H1 (cell line): Measurements from ENCODE around the gene TPM2. TPM values are rescaled to one million over a fixed set of nuclear protein-coding genes. Genes with fewer than 3 reads are reported as not detected.

Experiments used
- CTCF ChIA-PET: fragments of 300-600 bp; sonication (Branson Sonifier 250); formaldehyde crosslinking; loops from one replicate; lab custom pipeline; 2021; ENCODE audit not compliant: partially characterized antibody; lab: Charles Lee
- POLR2A ChIA-PET: fragments of 300-600 bp; sonication (Branson Sonifier 250); formaldehyde crosslinking; loops from one replicate; lab custom pipeline; 2021; ENCODE audit warnings: inconsistent platforms; ENCODE audit not compliant: partially characterized antibody; lab: Charles Lee
- DNase-seq, 2 experiments: peaks; one replicate each; pipeline versions ENCODE4 v3.0.0 to v3.0.0-alpha.2; 2010 to 2022; ENCODE audit warnings: low spot score in 2 of 2, low read depth in 1 of 2, mixed read lengths in 1 of 2
- FAIRE-seq: peaks from 2 replicates; lab custom pipeline; 2011; peaks lifted over from hg19 to GRCh38; lab: Jason Lieb, UNC
- H2AFZ ChIP-seq: 2 replicates; pipeline ENCODE4 v1.8.1; 2012; ENCODE audit warnings: low read length, inconsistent platforms
- H2AK5ac ChIP-seq: 2 replicates; pipeline ENCODE4 v1.6.1; 2013; ENCODE audit warnings: low read depth, low read length
- H2BK120ac ChIP-seq: replicated peaks from 2 replicates; pipeline ENCODE3; 2013; ENCODE audit warnings: low read depth, low read length, inconsistent platforms
- H2BK12ac ChIP-seq: 2 replicates; pipeline ENCODE4 v1.6.1; 2013; ENCODE audit warnings: low read depth, low read length
- H2BK15ac ChIP-seq: 2 replicates; pipeline ENCODE4 v1.6.1; 2013; ENCODE audit warnings: low read length
- H2BK20ac ChIP-seq: 2 replicates; pipeline ENCODE4 v1.6.1; 2013; ENCODE audit warnings: low read length
- H2BK5ac ChIP-seq: 2 replicates; pipeline ENCODE4 v1.6.1; 2013; ENCODE audit warnings: low read depth, low read length
- H3K14ac ChIP-seq: 2 replicates; pipeline ENCODE4 v1.6.1; 2013; ENCODE audit warnings: inconsistent platforms; ENCODE audit not compliant: insufficient read length
- H3K18ac ChIP-seq: 2 replicates; pipeline ENCODE4 v1.6.1; 2013; ENCODE audit warnings: low read length; ENCODE audit errors: extremely low read depth
- H3K23ac ChIP-seq: 2 replicates; pipeline ENCODE4 v1.6.1; 2013; ENCODE audit warnings: inconsistent platforms; ENCODE audit not compliant: insufficient read length
- H3K23me2 ChIP-seq: 2 replicates; pipeline ENCODE4 v1.6.1; 2013; ENCODE audit warnings: low read depth, low read length
- H3K27ac ChIP-seq: 2 replicates; pipeline ENCODE4 v1.6.1; 2011; ENCODE audit warnings: low read depth, low read length, inconsistent platforms
- H3K27me3 ChIP-seq, 4 experiments: replicated peaks in 1 of 4; 1 replicate in 1 of 4; 2 replicates in 3 of 4; pipeline versions ENCODE4 v1.6.1 to v1.8.1; 2011 to 2013; ENCODE audit warnings: low read length in 3 of 4, mild to moderate bottlenecking in 3 of 4, inconsistent platforms in 2 of 4, mixed read lengths in 2 of 4, moderate library complexity in 1 of 4; ENCODE audit not compliant: control insufficient read depth in 3 of 4, insufficient read depth in 3 of 4; ENCODE audit errors: extremely low read depth in 1 of 4
- H3K36me3 ChIP-seq, 4 experiments: 2 replicates each; pipeline versions ENCODE4 v1.6.1 to v1.8.1; 2011 to 2013; ENCODE audit warnings: mild to moderate bottlenecking in 4 of 4, low read length in 3 of 4, moderate library complexity in 2 of 4, control low read depth in 1 of 4, inconsistent platforms in 1 of 4; ENCODE audit not compliant: insufficient read depth in 4 of 4, control insufficient read depth in 2 of 4
- H3K4ac ChIP-seq: replicated peaks from 2 replicates; pipeline ENCODE3; 2013; ENCODE audit warnings: low read length, low read depth, mixed read lengths, inconsistent platforms; ENCODE audit not compliant: insufficient read length
- H3K4me1 ChIP-seq, 4 experiments: replicated peaks in 1 of 4; 1 replicate in 1 of 4; 2 replicates in 3 of 4; pipeline versions ENCODE4 v1.6.1 to v1.8.1; 2011 to 2013; ENCODE audit warnings: low read length in 3 of 4, inconsistent platforms in 2 of 4, mixed read lengths in 1 of 4; ENCODE audit not compliant: insufficient read depth in 4 of 4, control insufficient read depth in 3 of 4
- H3K4me2 ChIP-seq, 2 experiments: 2 replicates each; pipeline versions ENCODE4 v1.6.1 to v1.8.1; 2011 to 2013; ENCODE audit warnings: low read depth in 2 of 2, low read length in 2 of 2, control low read depth in 1 of 2, inconsistent platforms in 1 of 2, mild to moderate bottlenecking in 1 of 2; ENCODE audit not compliant: insufficient read depth in 1 of 2
- H3K4me3 ChIP-seq, 4 experiments: fragments of 200-600, 300-600 bp in 1 of 4; sonication (generic), shearing (Covaris generic), sonication (Bioruptor Twin) in 1 of 4; 2 replicates each; pipeline versions ENCODE4 v1.5.1 to v1.8.1; 2011 to 2016; ENCODE audit warnings: low read length in 4 of 4, low read depth in 3 of 4, control low read depth in 2 of 4, inconsistent platforms in 2 of 4, mild to moderate bottlenecking in 2 of 4, mixed read lengths in 1 of 4, moderate library complexity in 1 of 4; ENCODE audit not compliant: insufficient read depth in 2 of 4; ENCODE audit errors: extremely low read depth in 1 of 4
- H3K56ac ChIP-seq: replicated peaks from 2 replicates; pipeline ENCODE3; 2013; ENCODE audit warnings: low read depth, mild to moderate bottlenecking, mixed read lengths, low read length, inconsistent platforms; ENCODE audit not compliant: insufficient read length
- H3K79me1 ChIP-seq: 2 replicates; pipeline ENCODE4 v1.6.1; 2013; ENCODE audit warnings: low read depth, low read length, control low read depth
- H3K79me2 ChIP-seq, 2 experiments: 2 replicates each; pipeline versions ENCODE4 v1.6.1 to v1.8.1; 2012 to 2013; ENCODE audit warnings: low read length in 2 of 2, mild to moderate bottlenecking in 2 of 2, inconsistent platforms in 1 of 2; ENCODE audit not compliant: insufficient read depth in 2 of 2, control insufficient read depth in 1 of 2
- H3K9ac ChIP-seq, 4 experiments: replicated peaks in 1 of 4; 1 replicate in 1 of 4; 2 replicates in 3 of 4; pipeline versions ENCODE4 v1.6.1 to v1.8.1; 2011 to 2013; ENCODE audit warnings: low read depth in 3 of 4, low read length in 3 of 4, control low read depth in 2 of 4, mild to moderate bottlenecking in 2 of 4, moderate library complexity in 2 of 4, inconsistent platforms in 1 of 4; ENCODE audit errors: extremely low read depth in 1 of 4
- H3K9me3 ChIP-seq, 2 experiments: 2 replicates each; pipeline versions ENCODE4 v1.6.1 to v1.8.1; 2012 to 2013; ENCODE audit warnings: mild to moderate bottlenecking in 2 of 2, moderate library complexity in 2 of 2, control low read depth in 1 of 2, inconsistent platforms in 1 of 2, low read depth in 1 of 2, low read length in 1 of 2, mixed read lengths in 1 of 2; ENCODE audit not compliant: insufficient read depth in 2 of 2
- H4K20me1 ChIP-seq, 2 experiments: replicated peaks in 1 of 2; 2 replicates each; pipeline versions ENCODE3 to v1.8.1; 2011 to 2013; ENCODE audit warnings: inconsistent platforms in 2 of 2, low read length in 2 of 2, mild to moderate bottlenecking in 1 of 2; ENCODE audit not compliant: insufficient read depth in 2 of 2, control insufficient read depth in 1 of 2
- H4K5ac ChIP-seq: 2 replicates; pipeline ENCODE4 v1.6.1; 2013; ENCODE audit warnings: low read length, low read depth, mixed read lengths, inconsistent platforms; ENCODE audit not compliant: insufficient read length
- H4K8ac ChIP-seq: 2 replicates; pipeline ENCODE4 v1.8.0; 2013; ENCODE audit warnings: mild to moderate bottlenecking, moderate library complexity, low read length, inconsistent platforms; ENCODE audit not compliant: insufficient read depth; ENCODE audit errors: extremely low read depth
- H4K91ac ChIP-seq: replicated peaks from 2 replicates; pipeline ENCODE3; 2013; ENCODE audit warnings: low read length, mixed read lengths, inconsistent platforms; ENCODE audit not compliant: insufficient read length
- BRCA1 ChIP-seq: IDR thresholded peaks from 2 replicates; pipeline ENCODE4 v1.6.1; 2012; ENCODE audit warnings: low read depth, low read length, improper control_type of control experiment
- CTCF ChIP-seq, 3 experiments: IDR thresholded peaks; 1 replicate in 2 of 3; 2 replicates in 1 of 3; pipeline versions ENCODE4 v1.5.1 to v1.6.1; 2011; ENCODE audit warnings: low read length in 3 of 3, mild to moderate bottlenecking in 3 of 3, inconsistent platforms in 2 of 3, low read depth in 1 of 3, moderate library complexity in 1 of 3; ENCODE audit not compliant: insufficient read depth in 1 of 3; ENCODE audit errors: control extremely low read depth in 1 of 3
- MAFK ChIP-seq: IDR thresholded peaks from 2 replicates; pipeline ENCODE4 v1.6.1; 2012; ENCODE audit warnings: low read depth, mild to moderate bottlenecking, improper control_type of control experiment, low read length
- POLR2A ChIP-seq, 2 experiments: IDR thresholded peaks; 1 replicate in 1 of 2; 2 replicates in 1 of 2; pipeline ENCODE4 v1.6.1; 2011; ENCODE audit warnings: low read depth in 2 of 2, low read length in 2 of 2, mild to moderate bottlenecking in 2 of 2; ENCODE audit errors: control extremely low read depth in 1 of 2
- RAD21 ChIP-seq, 2 experiments: IDR thresholded peaks in 1 of 2; conservative IDR thresholded peaks in 1 of 2; 2 replicates each; pipeline ENCODE4 v1.6.1; 2011; ENCODE audit warnings: low read depth in 2 of 2, low read length in 2 of 2, improper control_type of control experiment in 1 of 2, inconsistent platforms in 1 of 2, mild to moderate bottlenecking in 1 of 2, moderate library complexity in 1 of 2
- SIN3A ChIP-seq, 2 experiments: IDR thresholded peaks in 1 of 2; conservative IDR thresholded peaks in 1 of 2; 2 replicates each; pipeline ENCODE4 v1.6.1; 2011 to 2012; ENCODE audit warnings: low read length in 2 of 2, improper control_type of control experiment in 1 of 2, low read depth in 1 of 2, mild to moderate bottlenecking in 1 of 2
- SP1 ChIP-seq: IDR thresholded peaks from 2 replicates; pipeline ENCODE4 v1.6.1; 2011; ENCODE audit warnings: low read depth, low read length
- TBP ChIP-seq: IDR thresholded peaks from 2 replicates; pipeline ENCODE4 v1.6.1; 2011; ENCODE audit warnings: low read depth, low read length, improper control_type of control experiment
- WGBS, 2 experiments: shearing (Covaris generic) in 1 of 2; methylation state at CpG; one replicate each; pipeline versions ENCODE4 v1.1.6 to v1.1.7; 2013 to 2015; ENCODE audit warnings: low lambda C conversion rate in 2 of 2, mixed read lengths in 2 of 2, inconsistent platforms in 1 of 2, low coverage in 1 of 2, missing lambda C conversion rate in 1 of 2; ENCODE audit not compliant: insufficient replicate concordance in 2 of 2, insufficient coverage in 1 of 2, insufficient read length in 1 of 2; ENCODE audit errors: extremely low coverage in 1 of 2, missing lambda C conversion rate in 1 of 2; 5-methylcytosine and 5-hydroxymethylcytosine counted together
- polyA plus RNA-seq, 7 experiments: library from polyadenylated mRNA; depleted of rRNA in 3 of 7; stranded (reverse) in 5 of 7; unstranded in 2 of 7; fragments of >200 nt in 5 of 7; fragments of 200-250 nt in 2 of 7; gene quantifications; 1 replicate in 5 of 7; 2 replicates in 1 of 7; 4 replicates in 1 of 7; pipeline versions ENCODE4 v1.2.1 to v1.2.3, GENCODE V29; 2011 to 2013; ENCODE audit warnings: missing spikeins in 2 of 7, mixed read lengths in 2 of 7
- total RNA-seq: library from RNA; stranded (reverse); fragmentation: NEBNext Ultra II Directional; extraction: Animal tissue kit (Norgen Biotek cat#: 25700); gene quantifications from 2 replicates; pipeline ENCODE4 v1.2.1, GENCODE V29; 2021

Gene TPM2
- total and polyA plus RNA-seq, 2 of the 8 experiments (the other 6 are each of a cell fraction or from before 2014, with no cell fraction given), result 62.5 to 181 TPM

- Histone ChIP-seq H3K56ac (no peak overlapping the region), H3K79me2 (peaks cover 2 to 59% of the 10 kb centered on the region in 2 experiments), H3K9me3 (no peaks in the 10 kb centered on the region; a peak in 1 of 4 replicates), H2AK5ac (peak overlapping the region; percentile 17; the same call in 1 of the 2 replicates), H4K8ac (no peak overlapping the region), H3K23me2 (peaks cover 15% of the 10 kb centered on the region; the same call in 1 of the 2 replicates), H4K91ac (no peak overlapping the region), H3K36me3 (peaks cover 0 to 5% (median 2%) of the 10 kb centered on the region in 4 experiments), H2BK120ac (no peak overlapping the region), H2BK12ac (no peak overlapping the region), H3K27ac (no peak overlapping the region), H2BK20ac (no peak overlapping the region), H2AFZ (no peak overlapping the region), H3K4me2 (peak overlapping the region; percentile 92 to 94), H3K18ac (no peak overlapping the region), H3K27me3 (no peaks in the 10 kb centered on the region), H3K23ac (no peak overlapping the region), H3K9ac (no peak overlapping the region), H3K4me1 (peaks cover 21 to 46% (median 32%) of the 10 kb centered on the region in 4 experiments), H2BK15ac (no peak overlapping the region), H2BK5ac (no peak overlapping the region), H4K20me1 (peaks cover 0 to 6% of the 10 kb centered on the region in 2 experiments), H3K4ac (no peak overlapping the region), H3K14ac (no peak overlapping the region), H3K79me1 (peaks cover 16% of the 10 kb centered on the region), H4K5ac (no peak overlapping the region), H3K4me3 (peak overlapping the region in 2 of 4 experiments; percentile 24 to 79; a peak in 3 of 8 replicates)
- 21% methylated on average over 6 of the region's 6 CpGs; no CpG with 5 or more reads in 1 of the 2 experiments for WGBS, 2 experiments
- ChIA-PET POLR2A (interaction anchor here (0.6 to 11.1 kb wide), 10 partner anchors 11 to 83 kb away, joined by 3 to 158 read pairs (median 10); partner anchors contain the start of genes ARHGEF39, GBA2, RGP1 and TPM2), CTCF (interaction anchor here (0.6 to 16.0 kb wide), 16 partner anchors 11 to 195 kb away, joined by 3 to 198 read pairs (median 10); partner anchors contain the start of genes ARHGEF39, CCDC107, GBA2 and MSMP)
- FAIRE-seq (no peak), DNase-seq (no peak)
- TF ChIP-seq TBP (0 out of 2 replicates have a peak, but pooled peaks have one; percentile 13), RAD21 (IDR thresholded peaks at IDR 0.05 in 1 of 2, conservative IDR thresholded peaks at IDR 0.05 in 1 of 2; ENCODE audit: low read depth in 2 of 2, low read length in 2 of 2) (peak in 1 of 2 experiments; percentile 30; a peak in 2 of 4 replicates), SP1 (peak; percentile 6; the same call in 1 of the 2 replicates), SIN3A (conservative IDR thresholded peaks at IDR 0.05 in 1 of 2, IDR thresholded peaks at IDR 0.05 in 1 of 2; ENCODE audit: low read depth in 1 of 2, low read length in 2 of 2) (no peak), BRCA1 (no peak), POLR2A (IDR thresholded peaks at IDR 0.05; ENCODE audit: control extremely low read depth in 1 of 2, low read depth in 2 of 2, low read length in 2 of 2) (no peak; a peak in 1 of 3 replicates), MAFK (no peak), CTCF (IDR thresholded peaks at IDR 0.05; ENCODE audit: control extremely low read depth in 1 of 3, insufficient read depth in 1 of 3, low read depth in 1 of 3, low read length in 3 of 3) (peak; percentile 41 to 72 (median 50))
These were observed 40.2 kb upstream of the TPM2 start for GRCh38 chr9:35729700-35730485.
